Adrenal gland (tissue), 12 donors: ENCODE measurements around the gene GPC6. TPM values are rescaled to one million over a fixed set of nuclear protein-coding genes. Genes with fewer than 3 reads are reported as not detected.

Experiments
- DNase-seq, 7 donors: peaks; one replicate each; pipeline ENCODE4 v3.0.0-alpha.2; 2019 to 2020
- H3K27ac ChIP-seq, 5 donors: fragments of 200-600 bp; sonication (generic) in 4 of 5; 1 replicate in 3 of 5; 2 replicates in 2 of 5; pipeline versions ENCODE4 v1.5.1 to v1.8.0; 2016 to 2020; ENCODE audit warnings: mild to moderate bottlenecking in 1 of 5
- H3K27me3 ChIP-seq: fragments of 200-600 bp; 2 replicates; pipeline ENCODE4 v1.8.0; 2021
- H3K36me3 ChIP-seq, 2 donors: fragments of 200-600 bp; replicated peaks in 1 of 2; 1 replicate in 1 of 2; 2 replicates in 1 of 2; pipeline versions ENCODE4 v1.5.1 to v1.8.0; 2018 to 2022
- H3K4me1 ChIP-seq, 2 donors: fragments of 200-600 bp; replicated peaks in 1 of 2; 1 replicate in 1 of 2; 2 replicates in 1 of 2; pipeline versions ENCODE4 v1.5.1 to v1.8.0; 2018 to 2021
- H3K4me3 ChIP-seq, 4 donors: fragments of 200-600 bp; sonication (generic) in 3 of 4; one replicate each; pipeline ENCODE4 v1.5.1; 2016 to 2018
- H3K9me3 ChIP-seq, 3 donors: fragments of 200-600 bp; sonication (generic) in 1 of 3; replicated peaks in 1 of 3; 1 replicate in 2 of 3; 2 replicates in 1 of 3; pipeline versions ENCODE4 v1.5.1 to v1.8.0; 2016 to 2021
- CTCF ChIP-seq, 6 experiments: fragments of 450-650 bp in 4 of 6; fragments of 200-600 bp in 2 of 6; sonication (generic) in 1 of 6; IDR thresholded peaks; 1 replicate in 5 of 6; 2 replicates in 1 of 6; pipeline versions ENCODE4 v1.5.1 to v1.8.0; 2016 to 2021; ENCODE audit warnings: antibody characterized with exemption in 6 of 6, mild to moderate bottlenecking in 2 of 6, moderate library complexity in 1 of 6
- POLR2A ChIP-seq, 2 donors: fragments of 450-650 bp; IDR thresholded peaks; one replicate each; pipeline ENCODE4 v1.6.1; 2017; ENCODE audit warnings: antibody characterized with exemption in 2 of 2, mild to moderate bottlenecking in 2 of 2, moderate library complexity in 1 of 2
- WGBS, 4 donors: extraction: QIAGEN DNeasy Blood & Tissue Kit in 2 of 4; methylation state at CpG; one replicate each; pipeline versions ENCODE4 v1.1.5 to v1.1.7; 2013 to 2017; 5-methylcytosine and 5-hydroxymethylcytosine counted together
- intact Hi-C, 2 donors: fragments of 100-400 bp; cut with DNase I; formaldehyde crosslinking; loops; one replicate each; pipeline versions ENCODE4 v1.14.1 to v1.15.0; 2022 to 2023
- polyA plus RNA-seq, 3 donors: library from polyadenylated mRNA; stranded (reverse); fragments of 200-250 nt in 2 of 3; fragments of 350-450 nt in 1 of 3; fragmentation: Illumina TruSeq in 1 of 3; extraction: RNeasy Lipid Tissue Mini Kit (QIAGEN cat#74804) in 1 of 3; gene quantifications; one replicate each; pipeline ENCODE4 v1.2.3, GENCODE V29; 2013 to 2014
- total RNA-seq, 9 donors: library from RNA; depleted of rRNA in 4 of 9; stranded (reverse); fragments of >200 nt in 4 of 9; fragments of 120-200 nt in 1 of 9; fragmentation: NEBNext Ultra II Directional in 1 of 9; extraction: Animal tissue kit (Norgen Biotek cat#: 25700) in 1 of 9; gene quantifications; one replicate each; pipeline versions ENCODE4 v1.1.0 to v1.2.4, GENCODE V29; 2013 to 2023
- donor health status: healthy with polysubstance abuse.
- donor health status: Bipolar disorder and iron deficiency.
- donor health status: DM: yes; HTN: yes; CAD: no.
- donor health status: DM: no; HTN: no; CAD: no.
- donor health status: DM: no; HTN: no; CAD: no.
- donor health status: DM: yes; HTN: yes; CAD: no.

Gene GPC6
- total and polyA plus RNA-seq, 12 donors = 0.37 to 62.3 (median 2.5) TPM

- no peak overlapping the region for H3K27ac ChIP-seq
- H3K4me3 ChIP-seq = no peak overlapping the region
- H3K27me3 ChIP-seq = no peaks in the 10 kb centered on the region
- DNase-seq = no peak
- no peaks in the 10 kb centered on the region for H3K36me3 ChIP-seq
- H3K4me1 ChIP-seq = no peaks in the 10 kb centered on the region
- intact Hi-C loops = no loop called here
- 91 to 99% (median 96%) methylated on average over 8 of the region's 8 CpGs for WGBS, 4 donors
- no peaks in the 10 kb centered on the region for H3K9me3 ChIP-seq
- no peak for TF ChIP-seq POLR2A (IDR thresholded peaks at IDR 0.05)
- no peak for TF ChIP-seq CTCF (IDR thresholded peaks at IDR 0.05)
These were observed 191.8 kb downstream of the GPC6 start for GRCh38 chr13:93418398-93418797.

DNA sequence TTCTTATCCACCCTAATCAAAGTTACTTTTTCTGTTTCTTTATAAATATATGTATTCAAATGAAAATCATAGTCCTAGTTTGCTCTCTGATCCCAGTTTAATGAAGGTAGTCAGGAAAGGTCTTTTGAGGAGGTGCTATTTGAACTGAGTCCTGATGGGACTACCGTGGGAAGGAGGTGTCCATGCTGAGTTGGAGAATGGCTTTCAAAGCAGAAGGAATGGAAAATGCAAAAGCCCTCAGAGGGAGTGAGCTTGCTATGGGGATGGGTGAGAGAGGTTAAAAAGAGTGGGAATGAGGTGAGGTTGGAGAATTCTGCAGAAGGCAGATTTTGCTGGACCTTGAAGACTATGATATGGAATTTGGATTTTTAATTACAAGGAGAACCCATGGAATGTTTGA, 193.6 kb downstream of the GPC6 start:
- WGBS, 4 donors = 60 to 91% (median 69%) methylated on average over 1 of the region's 1 CpG
- TF ChIP-seq CTCF (IDR thresholded peaks at IDR 0.05) (no peak), POLR2A (IDR thresholded peaks at IDR 0.05) (no peak)
- Histone ChIP-seq H3K4me3 (no peak overlapping the region), H3K4me1 (no peaks in the 10 kb centered on the region), H3K36me3 (no peaks in the 10 kb centered on the region), H3K27me3 (no peaks in the 10 kb centered on the region), H3K27ac (no peak overlapping the region), H3K9me3 (no peaks in the 10 kb centered on the region)
- DNase-seq = no peak
- intact Hi-C loops = no loop called here

GRCh38 chr13:93420887-93421286, 194.3 kb downstream of the GPC6 start:
- no peak for TF ChIP-seq CTCF (IDR thresholded peaks at IDR 0.05)
- Histone ChIP-seq H3K27me3 (no peaks in the 10 kb centered on the region), H3K27ac (no peak overlapping the region), H3K36me3 (no peaks in the 10 kb centered on the region), H3K9me3 (no peaks in the 10 kb centered on the region), H3K4me1 (no peaks in the 10 kb centered on the region), H3K4me3 (no peak overlapping the region)
- intact Hi-C loops = no loop called here
- no peak for DNase-seq
- WGBS, 4 donors = 84 to 89% (median 88%) methylated on average over 6 of the region's 6 CpGs

DNA sequence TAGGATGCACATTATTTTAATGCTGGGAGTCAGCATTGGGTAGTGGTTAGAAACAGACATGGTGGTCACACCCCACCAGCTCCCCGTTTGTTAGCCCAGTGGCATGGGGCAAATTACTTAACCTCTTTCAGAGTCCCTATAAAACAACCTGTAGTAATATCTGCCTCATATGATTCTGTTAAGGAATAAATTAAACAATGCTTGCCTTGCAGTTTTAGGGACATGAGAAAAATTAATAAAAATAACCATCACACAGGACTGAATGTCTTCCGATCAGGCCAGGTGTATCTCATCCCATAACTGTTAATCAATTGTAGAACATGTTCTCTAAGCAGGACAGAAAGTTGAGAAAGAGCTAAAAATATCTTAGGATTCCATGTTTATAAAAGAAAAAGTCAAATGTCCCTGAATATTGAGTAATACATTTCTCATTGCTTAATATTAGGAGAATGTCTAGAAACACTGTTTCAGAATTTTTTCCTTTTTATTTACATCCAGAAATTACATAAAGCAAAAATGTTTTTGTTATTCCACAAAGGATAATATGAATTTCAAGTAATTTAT, 196.5 kb downstream of the GPC6 start:
- H3K36me3 ChIP-seq = no peaks in the 10 kb centered on the region
- DNase-seq = no peak
- no peaks in the 10 kb centered on the region for H3K4me1 ChIP-seq
- TF ChIP-seq POLR2A (IDR thresholded peaks at IDR 0.05) (no peak), CTCF (IDR thresholded peaks at IDR 0.05) (no peak)
- H3K27me3 ChIP-seq = no peaks in the 10 kb centered on the region
- H3K27ac ChIP-seq = no peak overlapping the region
- H3K4me3 ChIP-seq = no peak overlapping the region
- intact Hi-C loops = no loop called here
- H3K9me3 ChIP-seq = no peaks in the 10 kb centered on the region
- 73 to 85% (median 80%) methylated on average over 2 of the region's 2 CpGs for WGBS, 4 donors
